ENCODE results near the gene HOXB8.

DNA sequence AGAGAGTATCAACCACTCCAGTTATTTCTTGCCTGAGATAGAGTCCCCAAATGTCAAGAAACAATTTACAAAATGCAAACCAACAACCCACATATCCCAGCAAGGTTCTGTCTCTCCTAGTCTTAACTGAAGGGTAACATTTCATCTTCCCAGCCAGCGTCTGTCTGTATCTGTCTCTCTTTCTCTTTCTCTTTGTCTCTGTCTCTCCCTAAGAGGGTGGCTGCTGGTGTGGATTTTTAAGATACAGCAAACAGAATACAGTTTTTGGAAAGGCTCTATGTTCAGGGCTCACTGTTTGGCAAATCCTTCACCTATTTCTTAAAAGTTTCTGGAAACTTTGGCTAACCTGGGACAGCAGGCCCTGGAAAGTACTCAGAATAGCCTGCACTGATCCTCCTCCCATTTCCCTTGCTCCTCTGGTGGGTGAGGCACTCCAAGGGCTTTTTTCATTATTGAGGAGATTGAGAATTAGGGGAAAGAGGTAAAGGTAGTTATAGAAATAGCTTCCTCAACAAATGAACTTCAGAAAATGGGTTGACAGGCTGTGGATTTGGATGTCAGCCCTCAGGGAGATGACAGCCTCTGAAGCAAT, 43.2 kb downstream of the HOXB8 start:
- TF ChIP-seq, protein P1, sequence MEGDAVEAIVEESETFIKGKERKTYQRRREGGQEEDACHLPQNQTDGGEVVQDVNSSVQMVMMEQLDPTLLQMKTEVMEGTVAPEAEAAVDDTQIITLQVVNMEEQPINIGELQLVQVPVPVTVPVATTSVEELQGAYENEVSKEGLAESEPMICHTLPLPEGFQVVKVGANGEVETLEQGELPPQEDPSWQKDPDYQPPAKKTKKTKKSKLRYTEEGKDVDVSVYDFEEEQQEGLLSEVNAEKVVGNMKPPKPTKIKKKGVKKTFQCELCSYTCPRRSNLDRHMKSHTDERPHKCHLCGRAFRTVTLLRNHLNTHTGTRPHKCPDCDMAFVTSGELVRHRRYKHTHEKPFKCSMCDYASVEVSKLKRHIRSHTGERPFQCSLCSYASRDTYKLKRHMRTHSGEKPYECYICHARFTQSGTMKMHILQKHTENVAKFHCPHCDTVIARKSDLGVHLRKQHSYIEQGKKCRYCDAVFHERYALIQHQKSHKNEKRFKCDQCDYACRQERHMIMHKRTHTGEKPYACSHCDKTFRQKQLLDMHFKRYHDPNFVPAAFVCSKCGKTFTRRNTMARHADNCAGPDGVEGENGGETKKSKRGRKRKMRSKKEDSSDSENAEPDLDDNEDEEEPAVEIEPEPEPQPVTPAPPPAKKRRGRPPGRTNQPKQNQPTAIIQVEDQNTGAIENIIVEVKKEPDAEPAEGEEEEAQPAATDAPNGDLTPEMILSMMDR (conservative IDR thresholded peaks at IDR 0.05; ENCODE audit: low read depth, low read length) = no peak
- no peak for TF ChIP-seq EZH2 (IDR thresholded peaks at IDR 0.05; ENCODE audit: low read length, unreplicated experiment)

All from PC-3 (cell line).